DMS79 (cell line): Measurements from ENCODE around the gene AUTS2.

Source experiments
- DNase-seq: peaks from one replicate; lab custom pipeline; 2025; lab: John Stamatoyannopoulos, UW

Gene AUTS2

GRCh38 chr7:69656890-69657289 is 58.6 kb downstream of the AUTS2 start:
- no peak for DNase-seq

GRCh38 chr7:69657331-69657730 is 59.1 kb downstream of the AUTS2 start:
- DNase-seq, result no peak

DNA sequence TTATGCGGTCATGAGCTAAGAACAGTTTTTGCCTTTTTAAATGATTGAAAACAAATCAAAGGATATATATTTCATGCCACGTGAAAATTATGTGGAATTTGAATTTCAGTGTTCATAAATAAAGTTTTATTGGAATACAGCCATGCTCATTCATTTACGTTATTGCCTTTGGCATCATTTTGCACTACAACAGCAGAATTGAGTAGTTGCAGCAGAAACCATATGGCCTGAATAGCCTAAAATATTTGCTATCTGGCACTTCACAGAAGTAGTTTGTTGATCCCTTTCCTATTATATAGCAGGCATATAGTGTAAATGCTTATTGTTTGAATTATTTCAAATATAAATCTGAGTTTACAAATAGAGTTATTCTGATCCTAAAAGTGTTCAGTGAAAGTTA is 59.7 kb downstream of the AUTS2 start:
- DNase-seq, result no peak

DNA sequence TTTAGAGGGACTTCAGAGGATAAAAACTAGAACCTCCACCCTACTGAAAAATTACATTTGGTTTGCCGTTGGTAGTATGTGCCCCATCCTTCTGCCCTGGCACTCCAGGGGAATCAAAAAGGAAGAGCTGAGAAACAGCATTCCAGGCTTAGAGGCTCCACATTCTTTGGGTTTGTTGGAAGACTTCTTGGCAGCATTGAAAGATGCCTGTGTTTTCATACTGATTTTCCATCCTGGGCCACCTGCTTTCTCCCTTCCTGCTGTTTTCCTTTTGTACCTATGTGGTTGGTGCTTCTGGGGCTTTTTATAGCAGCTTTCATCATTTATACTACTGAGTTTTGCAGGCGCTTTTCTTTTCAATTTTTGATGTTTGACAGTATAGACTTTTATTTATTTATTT is 61.7 kb downstream of the AUTS2 start:
- no peak for DNase-seq

DNA sequence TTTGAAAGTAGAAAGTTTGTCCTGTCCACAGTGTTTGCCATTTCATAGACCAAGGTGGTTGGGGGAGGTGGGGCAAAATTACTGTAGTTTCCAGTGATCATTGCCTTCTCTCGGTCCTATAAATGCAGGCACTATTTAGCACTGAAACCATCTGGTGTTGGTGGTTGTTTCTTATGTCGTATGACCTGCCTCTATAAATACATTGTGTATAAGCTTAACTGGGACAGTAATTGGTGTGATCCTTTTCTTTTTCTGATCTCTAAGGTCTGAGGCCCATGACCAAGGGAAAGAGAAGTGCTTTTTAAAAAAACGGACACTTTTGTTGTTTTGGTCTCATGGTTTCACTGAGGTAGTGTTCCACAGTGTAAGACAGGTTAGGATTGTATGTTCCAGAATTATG is 63.1 kb downstream of the AUTS2 start:
- DNase-seq, result no peak

- DNase-seq, result peak; percentile 65
Observed at GRCh38 chr7:69663911-69664832, 65.9 kb downstream of the AUTS2 start.

DNA sequence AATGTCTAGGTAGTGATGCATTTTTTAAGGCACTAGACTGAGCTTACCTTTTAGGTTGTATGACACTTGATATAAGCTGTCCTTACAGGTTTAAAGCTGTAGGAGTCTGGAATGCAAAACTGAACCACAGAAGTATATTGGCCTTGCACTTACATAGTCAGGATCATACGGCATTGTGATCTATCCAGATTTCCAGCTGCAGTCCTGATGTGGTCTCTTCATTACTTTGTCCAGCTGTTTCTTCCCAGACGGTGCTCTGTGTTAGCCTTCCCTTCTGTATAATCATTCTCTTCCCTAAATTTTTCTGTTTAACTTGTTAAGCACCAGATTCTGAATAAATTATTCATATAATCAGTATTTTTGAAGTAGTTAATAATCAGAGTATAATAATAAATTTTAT is 67.1 kb downstream of the AUTS2 start:
- DNase-seq, result no peak

DNA sequence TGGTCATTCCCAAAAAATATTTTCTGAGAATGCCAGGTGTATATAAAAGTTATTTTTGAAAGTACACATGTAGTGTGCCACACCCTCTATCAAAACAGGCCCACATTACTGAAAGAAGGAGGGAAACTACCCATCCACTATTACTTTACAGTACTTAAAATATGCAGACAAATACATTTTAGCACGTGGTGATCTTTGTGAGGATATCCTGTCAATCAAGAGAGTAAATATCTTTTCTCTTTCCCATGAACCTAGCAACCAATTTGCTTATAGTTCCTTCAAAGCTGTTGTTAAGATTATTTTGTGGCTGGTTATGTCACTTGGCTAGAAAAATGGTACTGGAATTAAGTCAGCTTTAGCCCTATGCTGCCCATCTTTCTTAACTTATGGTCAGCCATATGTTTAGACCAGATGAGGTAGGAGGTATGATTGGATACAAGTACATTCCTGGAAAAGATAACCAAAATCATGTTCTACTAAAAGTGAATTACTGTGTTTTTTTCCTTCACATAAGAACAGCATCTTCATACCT is 70.1 kb downstream of the AUTS2 start:
- no peak for DNase-seq

DNA sequence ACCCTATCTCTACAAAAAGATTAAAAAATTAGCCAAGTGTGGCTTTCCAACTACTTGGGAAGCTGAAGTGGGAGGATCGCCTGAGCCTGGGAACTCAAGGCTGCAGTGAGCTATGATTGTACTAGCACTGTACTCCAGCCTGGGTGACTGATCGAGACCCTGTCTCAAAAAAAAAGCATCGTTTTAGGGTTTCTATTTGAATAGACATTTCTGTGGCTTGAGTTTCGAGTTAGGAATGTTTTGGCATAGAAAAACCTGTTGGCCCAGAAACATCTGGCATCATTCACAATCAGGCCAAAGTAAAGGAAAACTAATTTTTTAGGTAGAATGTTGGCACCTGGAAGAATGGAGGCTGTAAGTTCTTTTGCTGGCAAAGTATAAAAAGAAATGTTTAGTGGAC is 72.4 kb downstream of the AUTS2 start:
- DNase-seq, result no peak

GRCh38 chr7:69673074-69673473 is 74.8 kb downstream of the AUTS2 start:
- DNase-seq, result no peak

DNA sequence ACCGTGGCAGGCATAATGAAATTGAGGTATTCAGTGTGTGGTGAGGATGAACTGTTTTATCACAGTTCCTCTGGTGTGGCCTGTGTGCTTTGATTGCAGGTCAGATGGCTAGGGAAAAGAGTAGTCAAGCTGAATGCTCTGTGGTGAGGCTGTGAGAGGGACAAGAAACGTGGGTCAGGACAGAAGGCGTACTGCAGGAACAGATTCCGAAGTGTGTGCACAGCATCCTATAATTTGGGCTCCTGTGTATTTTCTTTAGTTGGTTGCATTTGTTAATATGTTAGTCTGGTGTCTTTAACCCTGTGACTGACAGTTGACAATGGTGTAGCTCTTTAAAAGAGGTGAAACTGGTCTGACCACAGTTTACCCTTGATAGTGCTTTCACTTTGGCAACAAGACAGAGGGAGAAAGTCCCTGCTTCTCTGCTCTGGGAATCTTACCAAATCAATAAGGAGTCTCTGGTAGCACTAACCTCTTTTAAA is 76.5 kb downstream of the AUTS2 start:
- DNase-seq, result no peak

DNA sequence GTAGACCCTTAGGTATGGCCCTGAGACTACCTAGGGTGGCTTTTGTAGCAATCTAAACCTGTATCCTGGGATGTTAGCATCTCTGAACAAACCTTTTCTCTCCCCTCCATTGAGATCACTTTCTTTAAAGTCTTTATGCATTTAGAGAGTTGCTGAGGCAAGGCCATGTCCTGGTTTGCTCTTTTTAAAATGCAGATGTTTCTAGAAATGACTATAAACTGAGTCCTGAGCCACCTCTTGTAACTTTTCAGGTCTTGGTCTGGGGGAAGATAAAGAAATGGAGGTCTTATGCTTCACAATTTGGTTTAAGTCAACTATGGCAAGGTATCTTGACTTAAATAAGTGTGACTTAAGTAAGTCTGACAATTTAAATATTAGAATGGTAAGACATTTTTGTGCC is 78.0 kb downstream of the AUTS2 start:
- no peak for DNase-seq

- no peak for DNase-seq
Observed at GRCh38 chr7:69677054-69677852, 79.0 kb downstream of the AUTS2 start.

- no peak for DNase-seq
Observed at GRCh38 chr7:69677881-69678493, 79.7 kb downstream of the AUTS2 start.

GRCh38 chr7:69678494-69679187 is 80.4 kb downstream of the AUTS2 start:
- no peak for DNase-seq

DNA sequence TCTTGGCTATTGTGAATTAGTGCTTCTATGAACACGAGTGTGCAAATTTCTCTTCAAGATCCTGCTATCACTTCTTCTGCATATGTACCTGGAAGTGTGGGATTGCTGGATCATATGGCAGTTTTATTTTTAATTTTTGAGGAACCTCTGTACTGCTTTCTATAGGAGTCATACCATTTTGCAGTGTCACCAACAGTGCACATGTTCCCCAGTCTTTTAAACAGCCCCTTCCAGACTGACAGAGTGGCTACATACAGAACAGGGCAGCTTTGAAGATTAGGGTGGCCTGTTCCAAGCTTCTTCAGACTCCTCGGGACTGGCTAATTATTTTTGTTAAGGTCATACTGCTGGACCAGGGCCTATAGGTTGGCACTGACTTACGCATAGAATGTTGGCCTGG is 82.9 kb downstream of the AUTS2 start:
- DNase-seq, result no peak

- no peak for DNase-seq
Observed at GRCh38 chr7:69682518-69682917, 84.2 kb downstream of the AUTS2 start.

- no peak for DNase-seq
Observed at GRCh38 chr7:69683002-69683401, 84.7 kb downstream of the AUTS2 start.

DNA sequence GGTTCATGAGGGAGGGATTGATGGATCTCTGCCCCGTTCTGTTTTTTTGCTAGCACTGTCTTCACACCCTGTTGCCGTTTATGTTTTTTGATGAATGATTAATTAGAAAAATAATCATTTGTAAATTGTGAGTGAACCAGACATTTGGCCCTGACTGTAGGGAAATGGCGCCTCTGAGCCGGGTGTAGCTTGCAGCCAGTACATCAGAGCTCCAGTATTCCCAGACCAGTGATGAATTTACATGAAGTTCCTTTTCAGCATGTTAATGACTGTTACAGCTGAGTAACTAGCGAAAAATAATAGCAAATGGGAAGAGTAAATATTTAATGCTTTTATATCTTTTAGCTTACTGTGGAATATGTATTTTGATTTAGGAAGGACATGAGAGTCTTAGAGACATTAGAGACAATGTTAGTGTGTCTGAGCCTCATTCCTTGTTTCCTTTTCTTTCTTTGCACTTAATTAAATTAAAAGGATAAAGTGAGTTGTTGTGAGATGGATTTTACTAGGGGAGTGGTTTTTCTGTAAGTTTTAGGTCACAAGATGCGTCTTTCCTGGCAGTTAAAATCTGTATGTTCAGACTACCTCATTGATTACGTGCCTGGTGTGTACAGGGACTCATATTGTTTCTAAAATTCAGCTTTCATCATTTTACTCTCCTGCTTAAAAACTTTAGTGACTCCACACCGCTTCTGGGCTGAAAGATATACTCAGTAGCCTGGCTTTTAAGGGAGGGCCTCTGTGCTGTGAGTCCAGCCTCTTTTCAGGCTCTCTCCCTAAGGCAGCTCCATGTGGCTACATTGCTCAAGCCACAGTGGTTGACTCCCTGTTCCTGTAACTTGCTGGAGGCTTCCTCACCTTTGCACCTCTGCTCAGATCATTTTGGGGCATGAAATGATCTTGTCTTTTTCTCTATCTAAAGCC is 86.4 kb downstream of the AUTS2 start:
- DNase-seq, result no peak

GRCh38 chr7:69685293-69685631 is 87.0 kb downstream of the AUTS2 start:
- DNase-seq, result no peak

DNA sequence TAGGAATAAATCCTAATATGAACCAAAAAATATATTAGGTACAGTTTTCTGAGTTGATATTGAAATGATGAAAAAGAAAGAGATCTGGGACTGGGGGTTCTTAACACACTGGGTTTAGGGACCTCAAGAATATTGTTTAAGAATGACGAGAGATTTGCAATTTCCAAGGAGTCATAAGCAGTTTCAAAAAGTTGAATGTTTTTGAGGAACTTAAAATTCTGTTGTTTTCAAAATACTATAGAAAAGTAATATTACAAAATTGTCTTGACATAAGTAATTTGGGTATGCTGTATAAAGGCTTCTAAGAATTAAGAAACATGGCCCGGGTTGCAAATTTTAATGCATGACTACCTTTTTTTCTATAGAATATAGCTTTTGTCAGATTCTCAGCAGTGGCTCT is 88.1 kb downstream of the AUTS2 start:
- DNase-seq, result no peak
